GM12878 (cell line): ENCODE data around the gene ZBTB34. TPM values are rescaled to one million over a fixed set of nuclear protein-coding genes. Genes with fewer than 3 reads are reported as not detected.

Experiments
- ATAC-seq: fragments of 200-7000 bp; cut with Tn5 transposase; 3 replicates; pipeline ENCODE4 v1.9.1; 2020; ENCODE audit warnings: mild to moderate bottlenecking, moderate library complexity
- BruUV-seq: library from RNA; stranded (reverse); fragments of 400-500 nt; replicated peaks from 2 replicates; lab custom pipeline; 2021; lab: Mats Ljungman, UMichigan
- CTCF ChIA-PET: fragments of 300-600 bp; sonication (Branson Sonifier 250); formaldehyde crosslinking; extraction: SDS; loops from one replicate; lab custom pipeline; 2021; ENCODE audit warnings: inconsistent platforms; lab: Yijun Ruan, JAX
- POLR2A ChIA-PET: fragments of 350-600 bp; formaldehyde crosslinking; extraction: SDS; loops from one replicate; lab custom pipeline; 2021; ENCODE audit warnings: inconsistent platforms; lab: Charles Lee
- RAD21 ChIA-PET: fragments of 300-600 bp; sonication (Branson Sonifier 250); formaldehyde crosslinking; loops from one replicate; lab custom pipeline; 2023; ENCODE audit warnings: antibody characterized with exemption; ENCODE audit not compliant: unreplicated experiment; lab: Charles Lee
- SMC1A ChIA-PET: fragments of 300-600 bp; sonication (Branson Sonifier 250); formaldehyde crosslinking; loops from one replicate; lab custom pipeline; 2023; ENCODE audit not compliant: unreplicated experiment, uncharacterized antibody; lab: Charles Lee
- DNase-seq: peaks from one replicate; pipeline ENCODE4 v3.0.0-alpha.2; 2011; ENCODE audit warnings: low read depth, low spot score
- FAIRE-seq: peaks from 3 replicates; lab custom pipeline; 2011; peaks lifted over from hg19 to GRCh38; lab: Jason Lieb, UNC
- H2AFZ ChIP-seq: 2 replicates; pipeline ENCODE4 v1.6.0; 2011; ENCODE audit warnings: low read depth, low read length, control low read depth; ENCODE audit not compliant: control insufficient read depth
- H3K27ac ChIP-seq: 2 replicates; pipeline ENCODE4 v1.5.1; 2011; ENCODE audit warnings: control low read depth; ENCODE audit not compliant: control insufficient read depth, insufficient read depth
- H3K27me3 ChIP-seq, 2 experiments: replicated peaks in 1 of 2; 2 replicates each; pipeline versions ENCODE4 v1.6.0 to v1.6.1; 2011; ENCODE audit warnings: low read length in 1 of 2; ENCODE audit not compliant: control insufficient read depth in 2 of 2, insufficient read depth in 2 of 2
- H3K36me3 ChIP-seq, 2 experiments: 2 replicates each; pipeline ENCODE4 v1.5.1; 2011; ENCODE audit warnings: low read length in 1 of 2; ENCODE audit not compliant: control insufficient read depth in 2 of 2, insufficient read depth in 2 of 2
- H3K4me1 ChIP-seq: 2 replicates; pipeline ENCODE4 v1.6.1; 2011; ENCODE audit warnings: mild to moderate bottlenecking, low read length, moderate library complexity, mixed read lengths; ENCODE audit not compliant: control insufficient read depth, insufficient read depth
- H3K4me2 ChIP-seq: 2 replicates; pipeline ENCODE4 v1.6.0; 2011; ENCODE audit warnings: control low read depth; ENCODE audit not compliant: control insufficient read depth, insufficient read depth
- H3K4me3 ChIP-seq: fragments of 200-600 bp; sonication (generic); 2 replicates; pipeline ENCODE4 v1.5.1; 2016
- H3K79me2 ChIP-seq: 2 replicates; pipeline ENCODE4 v1.6.0; 2011; ENCODE audit warnings: low read length; ENCODE audit not compliant: control insufficient read depth, insufficient read depth
- H3K9ac ChIP-seq: 2 replicates; pipeline ENCODE4 v1.8.0; 2011; ENCODE audit warnings: low read length, control low read depth, mixed read lengths; ENCODE audit not compliant: control insufficient read depth, insufficient read depth
- H3K9me3 ChIP-seq: replicated peaks from 3 replicates; pipeline ENCODE4 v1.5.1; 2011; ENCODE audit warnings: mild to moderate bottlenecking, low read length; ENCODE audit not compliant: control insufficient read depth, insufficient read depth
- H4K20me1 ChIP-seq: 2 replicates; pipeline ENCODE4 v1.6.0; 2011; ENCODE audit not compliant: control insufficient read depth, insufficient read depth
- BCLAF1 ChIP-seq: fragments of 450-650 bp; IDR thresholded peaks from 2 replicates; pipeline ENCODE4 v1.6.1; 2017; ENCODE audit warnings: antibody characterized with exemption, mild to moderate bottlenecking, moderate library complexity
- FOS ChIP-seq: IDR thresholded peaks from 3 replicates; pipeline ENCODE4 v1.6.1; 2011; ENCODE audit warnings: borderline replicate concordance; ENCODE audit not compliant: insufficient read length; ENCODE audit errors: extremely low read depth
- HCFC1 ChIP-seq: fragments of 150-350 bp; IDR thresholded peaks from 2 replicates; pipeline ENCODE4 v1.6.1; 2014; ENCODE audit warnings: low read length
- KLF5 ChIP-seq: fragments of 450-650 bp; IDR thresholded peaks from 2 replicates; pipeline ENCODE4 v1.6.1; 2014; ENCODE audit warnings: mild to moderate bottlenecking; ENCODE audit not compliant: partially characterized antibody
- RUNX3 ChIP-seq: IDR thresholded peaks from 2 replicates; pipeline ENCODE4 v1.6.1; 2012; ENCODE audit warnings: low read length, inconsistent platforms
- SMARCA5 ChIP-seq: fragments of 450-650 bp; IDR thresholded peaks from 2 replicates; pipeline ENCODE4 v1.6.1; 2017; ENCODE audit warnings: mild to moderate bottlenecking
- STAT3 ChIP-seq: IDR thresholded peaks from 2 replicates; pipeline ENCODE4 v1.6.1; 2011; ENCODE audit warnings: low read depth, low read length, improper control_type of control experiment
- WGBS: methylation state at CpG from one replicate; pipeline ENCODE4 v1.1.6; 2016; ENCODE audit warnings: low lambda C conversion rate; ENCODE audit not compliant: insufficient replicate concordance, insufficient coverage; ENCODE audit errors: missing lambda C conversion rate; 5-methylcytosine and 5-hydroxymethylcytosine counted together
- in situ Hi-C: fragments of 300-500 bp; cut with MboI; formaldehyde crosslinking; loops from 9 replicates; pipeline ENCODE4 v1.14.3; 2018; ENCODE audit warnings: mixed read lengths
- intact Hi-C: fragments of 100-400 bp; cut with micrococcal nuclease; formaldehyde crosslinking; loops from one replicate; pipeline ENCODE4 v1.14.2; 2022; ENCODE audit not compliant: unreplicated experiment
- polyA plus RNA-seq, 11 experiments: library from polyadenylated mRNA; depleted of rRNA in 4 of 11; unstranded in 6 of 11; stranded (reverse) in 5 of 11; fragments of >200 nt; fragmentation: Nextera tagmentation in 4 of 11; fragmentation: Illumina TruSeq in 1 of 11; extraction: Ambion mirVana in 4 of 11; extraction: Trizol in 1 of 11; gene quantifications; 1 replicate in 1 of 11; 2 replicates in 10 of 11; pipeline versions ENCODE4 v1.2.1 to v1.2.3, GENCODE V29; 2011 to 2016; ENCODE audit warnings: inconsistent platforms in 2 of 11, missing spikeins in 2 of 11, low read depth in 1 of 11
- total RNA-seq, 4 experiments: library from RNA; depleted of rRNA in 3 of 4; stranded (reverse); fragments of >200 nt in 3 of 4; fragmentation: Illumina TruSeq in 1 of 4; extraction: Trizol in 1 of 4; gene quantifications; 2 replicates each; pipeline versions ENCODE4 v1.2.1 to v1.2.3, GENCODE V29; 2013 to 2021

The ZBTB34 gene
- total and polyA plus RNA-seq, 10 of the 15 experiments (the other 5 are each of a cell fraction or from before 2014, with no cell fraction given), result 0.71 to 11.3 (median 3.8) TPM

GRCh38 chr9:126857261-126857960, 3.0 kb upstream of the ZBTB34 start (continued):
- TF ChIP-seq FOS (no peak), STAT3 (no peak), RUNX3 (no peak), BCLAF1 (no peak)

GRCh38 chr9:126859111-126859510, 1.3 kb upstream of the ZBTB34 start:
- H3K9me3 ChIP-seq, result no peaks in the 10 kb centered on the region
- FAIRE-seq (no peak), ATAC-seq (no peak), DNase-seq (no peak)
- 97% methylated on average over 2 of the region's 2 CpGs for WGBS
- H3K27ac ChIP-seq, result no peak overlapping the region
- SMC1A ChIA-PET, result interaction anchor here (0.7 to 2.1 kb wide), 6 partner anchors 9 to 56 kb away, joined by 3 to 7 read pairs (median 4); partner anchors contain the start of gene RALGPS1
- RAD21 ChIA-PET, result interaction anchor here (1.2 to 1.5 kb wide), 4 partner anchors 8 to 54 kb away, joined by 3 to 7 read pairs (median 4); partner anchors contain the start of gene ZBTB43
- no TSS peak for BruUV-seq
- POLR2A ChIA-PET, result interaction anchor here (1.3 to 2.5 kb wide), 3 partner anchors 9 to 20 kb away, joined by 6 to 8 read pairs (median 7); no protein-coding TSS in a partner anchor
- peaks cover 23% of the 10 kb centered on the region for H3K79me2 ChIP-seq
- no peak overlapping the region for H3K4me2 ChIP-seq
- no peaks in the 10 kb centered on the region; a peak in 1 of 4 replicates for H3K36me3 ChIP-seq
- CTCF ChIA-PET, result interaction anchor here (0.6 to 3.0 kb wide), 15 partner anchors 8 to 168 kb away, joined by 3 to 16 read pairs (median 5); partner anchors contain the start of genes RALGPS1 and ZBTB43
- no peak overlapping the region for H3K9ac ChIP-seq
- no peak overlapping the region for H3K4me3 ChIP-seq
- H4K20me1 ChIP-seq, result no peaks in the 10 kb centered on the region; the same call in 1 of the 2 replicates
- peaks cover 0 to 2% of the 10 kb centered on the region in 2 experiments; a peak in 1 of 4 replicates for H3K27me3 ChIP-seq
- in situ Hi-C loops (no loop called here), intact Hi-C loops (no loop called here)
- H3K4me1 ChIP-seq, result peaks cover 9% of the 10 kb centered on the region
- no peak overlapping the region for H2AFZ ChIP-seq
- TF ChIP-seq BCLAF1 (no peak), KLF5 (no peak), SMARCA5 (0 out of 2 replicates have a peak, but pooled peaks have one; percentile 27), HCFC1 (no peak)
